ENCODE measurements around the gene PGP. TPM values are rescaled to one million over a fixed set of nuclear protein-coding genes. Genes with fewer than 3 reads are reported as not detected.

The PGP gene
- total and polyA plus RNA-seq, 12 donors, result 21.1 to 48.3 (median 27.3) TPM

- ATAC-seq, result no peak
These were observed 25.3 kb downstream of the PGP start for GRCh38 chr16:2189252-2189893.

GRCh38 chr16:2188395-2188794 lies 26.2 kb downstream of the PGP start:
- no peak for TF ChIP-seq CTCF (IDR thresholded peaks at IDR 0.05)
- no peaks in the 10 kb centered on the region for H3K4me1 ChIP-seq
- ATAC-seq (no peak), DNase-seq (no peak)
- no peaks in the 10 kb centered on the region for H3K9me3 ChIP-seq
- 94 to 97% methylated on average over 8 of the region's 8 CpGs for WGBS, 2 donors
- H3K36me3 ChIP-seq, result no peaks in the 10 kb centered on the region
- H3K4me3 ChIP-seq, result no peak overlapping the region
- intact Hi-C loops (cut with DNase I), result no loop called here
- peaks cover 0 to 2% (median 0%) of the 10 kb centered on the region in 7 donors for H3K27me3 ChIP-seq
- no peak overlapping the region for H3K27ac ChIP-seq

More at GRCh38 chr16:2189252-2189893, 25.3 kb downstream of the PGP start:
- Histone ChIP-seq H3K36me3 (no peaks in the 10 kb centered on the region), H3K27ac (no peak overlapping the region), H3K4me3 (no peak overlapping the region), H3K9me3 (no peaks in the 10 kb centered on the region), H3K27me3 (peaks cover 0 to 11% (median 7%) of the 10 kb centered on the region in 7 donors), H3K4me1 (no peaks in the 10 kb centered on the region)
- 89 to 90% methylated on average over 24 to 25 of the region's 25 CpGs for WGBS, 2 donors
- intact Hi-C loops (cut with DNase I), result no loop called here
- DNase-seq, result no peak
- TF ChIP-seq CTCF (IDR thresholded peaks at IDR 0.05), result no peak

DNA sequence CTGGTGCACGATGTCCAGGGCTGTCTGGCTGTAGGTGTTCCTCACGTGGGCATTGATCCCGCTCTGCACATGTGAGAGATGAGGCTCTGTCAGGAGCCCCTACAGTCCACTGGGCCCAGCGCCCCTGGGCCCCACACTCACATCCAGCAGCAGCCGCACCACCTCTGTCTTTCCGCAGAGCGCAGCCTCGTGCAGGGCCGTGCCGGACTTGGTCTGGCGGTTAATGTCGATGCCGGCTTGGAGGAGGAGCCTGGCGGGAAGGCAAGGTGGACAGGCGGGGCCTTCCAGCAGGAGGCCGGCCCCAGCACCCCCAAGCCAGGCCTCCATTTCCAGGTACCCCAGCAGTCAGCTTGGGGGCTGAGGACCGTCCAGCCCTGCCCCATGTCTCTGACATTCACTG lies 27.4 kb downstream of the PGP start:
- Histone ChIP-seq H3K36me3 (no peaks in the 10 kb centered on the region), H3K9me3 (no peaks in the 10 kb centered on the region), H3K4me3 (no peak overlapping the region), H3K27me3 (no peaks in the 10 kb centered on the region), H3K4me1 (no peaks in the 10 kb centered on the region), H3K27ac (no peak overlapping the region)
- TF ChIP-seq CTCF (IDR thresholded peaks at IDR 0.05), result no peak
- ATAC-seq (no peak), DNase-seq (no peak)
- 79 to 81% methylated on average over 17 of the region's 17 CpGs for WGBS, 2 donors
- intact Hi-C loops (cut with DNase I), result no loop called here

DNA sequence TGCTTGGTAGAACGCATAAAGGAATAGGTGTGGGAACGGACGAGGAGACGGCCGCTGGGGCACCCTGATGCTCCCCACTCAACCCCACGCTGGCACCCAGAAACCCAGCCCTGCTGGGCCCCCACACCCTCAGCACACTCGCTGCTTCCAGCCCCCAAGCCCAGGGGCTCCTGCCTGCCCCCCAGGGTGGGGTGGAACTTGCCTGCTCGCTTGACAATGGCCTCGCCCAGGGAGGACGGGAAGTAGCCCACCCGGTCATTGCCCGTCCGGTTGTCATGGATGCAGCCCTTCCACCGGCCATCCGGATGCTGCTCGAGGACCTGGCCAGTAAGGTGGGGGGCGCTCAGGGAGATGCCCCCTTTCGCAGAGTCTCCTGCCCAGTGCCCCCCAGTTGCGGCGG lies 28.1 kb downstream of the PGP start:
- H3K9me3 ChIP-seq, result no peaks in the 10 kb centered on the region
- no peak overlapping the region for H3K27ac ChIP-seq
- WGBS, 2 donors, result 79 to 89% methylated on average over 20 of the region's 20 CpGs
- TF ChIP-seq CTCF (IDR thresholded peaks at IDR 0.05), result no peak
- H3K27me3 ChIP-seq, result no peaks in the 10 kb centered on the region
- no peak overlapping the region for H3K4me3 ChIP-seq
- DNase-seq, result no peak
- intact Hi-C loops (cut with DNase I), result no loop called here
- no peak for ATAC-seq
- no peaks in the 10 kb centered on the region for H3K4me1 ChIP-seq
- H3K36me3 ChIP-seq, result no peaks in the 10 kb centered on the region
